H1 (cell line): ENCODE measurements around the gene HOXA6. TPM values are rescaled to one million over a fixed set of nuclear protein-coding genes. Genes with fewer than 3 reads are reported as not detected.

ENCODE experiments used
- CTCF ChIA-PET: fragments of 300-600 bp; sonication (Branson Sonifier 250); formaldehyde crosslinking; loops from one replicate; lab custom pipeline; 2021; ENCODE audit not compliant: partially characterized antibody; lab: Charles Lee
- POLR2A ChIA-PET: fragments of 300-600 bp; sonication (Branson Sonifier 250); formaldehyde crosslinking; loops from one replicate; lab custom pipeline; 2021; ENCODE audit warnings: inconsistent platforms; ENCODE audit not compliant: partially characterized antibody; lab: Charles Lee
- DNase-seq, 2 experiments: peaks; one replicate each; pipeline versions ENCODE4 v3.0.0 to v3.0.0-alpha.2; 2010 to 2022; ENCODE audit warnings: low spot score in 2 of 2, low read depth in 1 of 2, mixed read lengths in 1 of 2
- FAIRE-seq: peaks from 2 replicates; lab custom pipeline; 2011; peaks lifted over from hg19 to GRCh38; lab: Jason Lieb, UNC
- H2AFZ ChIP-seq: 2 replicates; pipeline ENCODE4 v1.8.1; 2012; ENCODE audit warnings: low read length, inconsistent platforms
- H2AK5ac ChIP-seq: 2 replicates; pipeline ENCODE4 v1.6.1; 2013; ENCODE audit warnings: low read depth, low read length
- H2BK120ac ChIP-seq: replicated peaks from 2 replicates; pipeline ENCODE3; 2013; ENCODE audit warnings: low read depth, low read length, inconsistent platforms
- H2BK12ac ChIP-seq: 2 replicates; pipeline ENCODE4 v1.6.1; 2013; ENCODE audit warnings: low read depth, low read length
- H2BK15ac ChIP-seq: 2 replicates; pipeline ENCODE4 v1.6.1; 2013; ENCODE audit warnings: low read length
- H2BK20ac ChIP-seq: 2 replicates; pipeline ENCODE4 v1.6.1; 2013; ENCODE audit warnings: low read length
- H2BK5ac ChIP-seq: 2 replicates; pipeline ENCODE4 v1.6.1; 2013; ENCODE audit warnings: low read depth, low read length
- H3K14ac ChIP-seq: 2 replicates; pipeline ENCODE4 v1.6.1; 2013; ENCODE audit warnings: inconsistent platforms; ENCODE audit not compliant: insufficient read length
- H3K18ac ChIP-seq: 2 replicates; pipeline ENCODE4 v1.6.1; 2013; ENCODE audit warnings: low read length; ENCODE audit errors: extremely low read depth
- H3K23ac ChIP-seq: 2 replicates; pipeline ENCODE4 v1.6.1; 2013; ENCODE audit warnings: inconsistent platforms; ENCODE audit not compliant: insufficient read length
- H3K23me2 ChIP-seq: 2 replicates; pipeline ENCODE4 v1.6.1; 2013; ENCODE audit warnings: low read depth, low read length
- H3K27ac ChIP-seq: 2 replicates; pipeline ENCODE4 v1.6.1; 2011; ENCODE audit warnings: low read depth, low read length, inconsistent platforms
- H3K27me3 ChIP-seq, 4 experiments: replicated peaks in 1 of 4; 1 replicate in 1 of 4; 2 replicates in 3 of 4; pipeline versions ENCODE4 v1.6.1 to v1.8.1; 2011 to 2013; ENCODE audit warnings: low read length in 3 of 4, mild to moderate bottlenecking in 3 of 4, inconsistent platforms in 2 of 4, mixed read lengths in 2 of 4, moderate library complexity in 1 of 4; ENCODE audit not compliant: control insufficient read depth in 3 of 4, insufficient read depth in 3 of 4; ENCODE audit errors: extremely low read depth in 1 of 4
- H3K36me3 ChIP-seq, 4 experiments: 2 replicates each; pipeline versions ENCODE4 v1.6.1 to v1.8.1; 2011 to 2013; ENCODE audit warnings: mild to moderate bottlenecking in 4 of 4, low read length in 3 of 4, moderate library complexity in 2 of 4, control low read depth in 1 of 4, inconsistent platforms in 1 of 4; ENCODE audit not compliant: insufficient read depth in 4 of 4, control insufficient read depth in 2 of 4
- H3K4ac ChIP-seq: replicated peaks from 2 replicates; pipeline ENCODE3; 2013; ENCODE audit warnings: low read length, low read depth, mixed read lengths, inconsistent platforms; ENCODE audit not compliant: insufficient read length
- H3K4me1 ChIP-seq, 4 experiments: replicated peaks in 1 of 4; 1 replicate in 1 of 4; 2 replicates in 3 of 4; pipeline versions ENCODE4 v1.6.1 to v1.8.1; 2011 to 2013; ENCODE audit warnings: low read length in 3 of 4, inconsistent platforms in 2 of 4, mixed read lengths in 1 of 4; ENCODE audit not compliant: insufficient read depth in 4 of 4, control insufficient read depth in 3 of 4
- H3K4me2 ChIP-seq, 2 experiments: 2 replicates each; pipeline versions ENCODE4 v1.6.1 to v1.8.1; 2011 to 2013; ENCODE audit warnings: low read depth in 2 of 2, low read length in 2 of 2, control low read depth in 1 of 2, inconsistent platforms in 1 of 2, mild to moderate bottlenecking in 1 of 2; ENCODE audit not compliant: insufficient read depth in 1 of 2
- H3K4me3 ChIP-seq, 4 experiments: fragments of 200-600, 300-600 bp in 1 of 4; sonication (generic), shearing (Covaris generic), sonication (Bioruptor Twin) in 1 of 4; 2 replicates each; pipeline versions ENCODE4 v1.5.1 to v1.8.1; 2011 to 2016; ENCODE audit warnings: low read length in 4 of 4, low read depth in 3 of 4, control low read depth in 2 of 4, inconsistent platforms in 2 of 4, mild to moderate bottlenecking in 2 of 4, mixed read lengths in 1 of 4, moderate library complexity in 1 of 4; ENCODE audit not compliant: insufficient read depth in 2 of 4; ENCODE audit errors: extremely low read depth in 1 of 4
- H3K56ac ChIP-seq: replicated peaks from 2 replicates; pipeline ENCODE3; 2013; ENCODE audit warnings: low read depth, mild to moderate bottlenecking, mixed read lengths, low read length, inconsistent platforms; ENCODE audit not compliant: insufficient read length
- H3K79me1 ChIP-seq: 2 replicates; pipeline ENCODE4 v1.6.1; 2013; ENCODE audit warnings: low read depth, low read length, control low read depth
- H3K79me2 ChIP-seq, 2 experiments: 2 replicates each; pipeline versions ENCODE4 v1.6.1 to v1.8.1; 2012 to 2013; ENCODE audit warnings: low read length in 2 of 2, mild to moderate bottlenecking in 2 of 2, inconsistent platforms in 1 of 2; ENCODE audit not compliant: insufficient read depth in 2 of 2, control insufficient read depth in 1 of 2
- H3K9ac ChIP-seq, 4 experiments: replicated peaks in 1 of 4; 1 replicate in 1 of 4; 2 replicates in 3 of 4; pipeline versions ENCODE4 v1.6.1 to v1.8.1; 2011 to 2013; ENCODE audit warnings: low read depth in 3 of 4, low read length in 3 of 4, control low read depth in 2 of 4, mild to moderate bottlenecking in 2 of 4, moderate library complexity in 2 of 4, inconsistent platforms in 1 of 4; ENCODE audit errors: extremely low read depth in 1 of 4
- H3K9me3 ChIP-seq, 2 experiments: 2 replicates each; pipeline versions ENCODE4 v1.6.1 to v1.8.1; 2012 to 2013; ENCODE audit warnings: mild to moderate bottlenecking in 2 of 2, moderate library complexity in 2 of 2, control low read depth in 1 of 2, inconsistent platforms in 1 of 2, low read depth in 1 of 2, low read length in 1 of 2, mixed read lengths in 1 of 2; ENCODE audit not compliant: insufficient read depth in 2 of 2
- H4K20me1 ChIP-seq, 2 experiments: replicated peaks in 1 of 2; 2 replicates each; pipeline versions ENCODE3 to v1.8.1; 2011 to 2013; ENCODE audit warnings: inconsistent platforms in 2 of 2, low read length in 2 of 2, mild to moderate bottlenecking in 1 of 2; ENCODE audit not compliant: insufficient read depth in 2 of 2, control insufficient read depth in 1 of 2
- H4K5ac ChIP-seq: 2 replicates; pipeline ENCODE4 v1.6.1; 2013; ENCODE audit warnings: low read length, low read depth, mixed read lengths, inconsistent platforms; ENCODE audit not compliant: insufficient read length
- H4K8ac ChIP-seq: 2 replicates; pipeline ENCODE4 v1.8.0; 2013; ENCODE audit warnings: mild to moderate bottlenecking, moderate library complexity, low read length, inconsistent platforms; ENCODE audit not compliant: insufficient read depth; ENCODE audit errors: extremely low read depth
- H4K91ac ChIP-seq: replicated peaks from 2 replicates; pipeline ENCODE3; 2013; ENCODE audit warnings: low read length, mixed read lengths, inconsistent platforms; ENCODE audit not compliant: insufficient read length
- ATF3 ChIP-seq: IDR thresholded peaks from 2 replicates; pipeline ENCODE4 v1.6.1; 2011; ENCODE audit warnings: low read depth, mild to moderate bottlenecking, low read length; ENCODE audit not compliant: insufficient read depth
- BCL11A ChIP-seq, 2 experiments: IDR thresholded peaks; one replicate each; pipeline ENCODE4 v1.6.1; 2011; ENCODE audit warnings: low read depth in 2 of 2, low read length in 2 of 2, mild to moderate bottlenecking in 2 of 2
- KDM4A ChIP-seq: IDR thresholded peaks from one replicate; pipeline ENCODE4 v1.7.1; 2012; ENCODE audit warnings: low read depth, mild to moderate bottlenecking, moderate library complexity, low read length, inconsistent platforms; ENCODE audit not compliant: severe bottlenecking
- MAX ChIP-seq: IDR thresholded peaks from 2 replicates; pipeline ENCODE4 v1.6.1; 2012; ENCODE audit warnings: inconsistent platforms
- USF2 ChIP-seq: IDR thresholded peaks from 2 replicates; pipeline ENCODE4 v1.6.1; 2011; ENCODE audit warnings: low read length, improper control_type of control experiment
- WGBS, 2 experiments: shearing (Covaris generic) in 1 of 2; methylation state at CpG; one replicate each; pipeline versions ENCODE4 v1.1.6 to v1.1.7; 2013 to 2015; ENCODE audit warnings: low lambda C conversion rate in 2 of 2, mixed read lengths in 2 of 2, inconsistent platforms in 1 of 2, low coverage in 1 of 2, missing lambda C conversion rate in 1 of 2; ENCODE audit not compliant: insufficient replicate concordance in 2 of 2, insufficient coverage in 1 of 2, insufficient read length in 1 of 2; ENCODE audit errors: extremely low coverage in 1 of 2, missing lambda C conversion rate in 1 of 2; 5-methylcytosine and 5-hydroxymethylcytosine counted together
- polyA plus RNA-seq, 7 experiments: library from polyadenylated mRNA; depleted of rRNA in 3 of 7; stranded (reverse) in 5 of 7; unstranded in 2 of 7; fragments of >200 nt in 5 of 7; fragments of 200-250 nt in 2 of 7; gene quantifications; 1 replicate in 5 of 7; 2 replicates in 1 of 7; 4 replicates in 1 of 7; pipeline versions ENCODE4 v1.2.1 to v1.2.3, GENCODE V29; 2011 to 2013; ENCODE audit warnings: missing spikeins in 2 of 7, mixed read lengths in 2 of 7
- total RNA-seq: library from RNA; stranded (reverse); fragmentation: NEBNext Ultra II Directional; extraction: Animal tissue kit (Norgen Biotek cat#: 25700); gene quantifications from 2 replicates; pipeline ENCODE4 v1.2.1, GENCODE V29; 2021

HOXA6 gene
- total and polyA plus RNA-seq, 2 of the 8 experiments (the other 6 are each of a cell fraction or from before 2014, with no cell fraction given) = not detected

GRCh38 chr7:27156508-27156898 is 8.9 kb upstream of the HOXA6 start, which contains the start of gene HOXA7:
HOXA7 (minus strand) TSS chr7:27156675; CDS start chr7:27156545, 130 bp downstream.
- DNase-seq (peak in 1 of 2 experiments; percentile 66), FAIRE-seq (no peak)
- Histone ChIP-seq H3K36me3 (peaks cover 0 to 24% (median 0%) of the 10 kb centered on the region in 4 experiments; a peak in 1 of 8 replicates), H3K27me3 (peaks cover 98 to 100% (median 100%) of the 10 kb centered on the region in 4 experiments), H4K20me1 (peaks cover 24 to 48% of the 10 kb centered on the region in 2 experiments), H3K4me1 (peaks cover 0 to 2% (median 0%) of the 10 kb centered on the region in 4 experiments; a peak in 3 of 7 replicates), H3K4me2 (peak within 1 kb of the TSS; percentile 40 to 59), H2AFZ (no peak within 1 kb of the TSS), H2BK20ac (no peak within 1 kb of the TSS), H4K5ac (no peak within 1 kb of the TSS), H3K27ac (no peak within 1 kb of the TSS), H4K91ac (no peak within 1 kb of the TSS), H3K4me3 (peak within 1 kb of the TSS; percentile 11 to 54 (median 26); a peak in 5 of 8 replicates), H3K23me2 (peaks cover 2% of the 10 kb centered on the region; the same call in 1 of the 2 replicates), H2BK120ac (no peak within 1 kb of the TSS), H3K79me1 (no peaks in the 10 kb centered on the region), H3K56ac (no peak within 1 kb of the TSS), H3K9me3 (peaks cover 0 to 10% of the 10 kb centered on the region in 2 experiments; a peak in 1 of 4 replicates), H3K4ac (no peak within 1 kb of the TSS), H2BK5ac (no peak within 1 kb of the TSS), H3K18ac (no peak within 1 kb of the TSS), H3K14ac (no peak within 1 kb of the TSS), H3K23ac (no peak within 1 kb of the TSS), H2BK12ac (no peak within 1 kb of the TSS), H2BK15ac (no peak within 1 kb of the TSS), H2AK5ac (peak within 1 kb of the TSS; percentile 60; the same call in 1 of the 2 replicates), H3K79me2 (no peaks in the 10 kb centered on the region), H3K9ac (no peak within 1 kb of the TSS), H4K8ac (0 out of 2 replicates have a peak within 1 kb of the TSS, but pooled peaks have one; percentile 45)
- TF ChIP-seq USF2 (peak; percentile 99), ATF3 (peak; percentile 99), MAX (peak; percentile 64), BCL11A (IDR thresholded peaks at IDR 0.05; ENCODE audit: low read depth in 2 of 2, low read length in 2 of 2) (no peak), KDM4A (peak; percentile 85)
- 10% methylated on average over 23 of the region's 33 CpGs; no CpG with 5 or more reads in 1 of the 2 experiments for WGBS, 2 experiments
- POLR2A ChIA-PET = interaction anchor here (1.0 kb wide), 1 partner anchor 10 kb away, joined by 4 read pairs; no protein-coding TSS in a partner anchor
- CTCF ChIA-PET = interaction anchor here (0.7 to 2.0 kb wide), 11 partner anchors 8 to 53 kb away, joined by 3 to 16 read pairs (median 5); partner anchors contain the start of gene HOXA5
